K562 (cell line): ENCODE data around the gene PLEKHN1. TPM values are rescaled to one million over a fixed set of nuclear protein-coding genes. Genes with fewer than 3 reads are reported as not detected.

Experiments used
- ATAC-seq: fragments of 200-7000 bp; cut with Tn5 transposase; 3 replicates; pipeline ENCODE4 v1.9.1; 2020; ENCODE audit warnings: moderate library complexity
- BruUV-seq: library from RNA; stranded (reverse); fragments of 400-500 nt; replicated peaks from 2 replicates; lab custom pipeline; 2021; lab: Mats Ljungman, UMichigan
- CTCF ChIA-PET: fragments of 300-600 bp; formaldehyde crosslinking; extraction: SDS; loops from one replicate; lab custom pipeline; 2021; ENCODE audit warnings: low intra/inter-chr PET ratio; lab: Yijun Ruan, JAX
- POLR2A ChIA-PET: fragments of 300-600, 350-650 bp; sonication (Branson Sonifier 250); formaldehyde crosslinking; extraction: SDS; loops from one replicate; lab custom pipeline; 2021; ENCODE audit warnings: antibody characterized with exemption, inconsistent platforms; lab: Yijun Ruan, JAX
- DNase-seq, 4 experiments: peaks; one replicate each; pipeline versions ENCODE4 v3.0.0 to v3.0.0-alpha.2; 2011 to 2018; ENCODE audit warnings: low spot score in 3 of 4, mixed read lengths in 3 of 4; ENCODE audit errors: extremely low read depth in 1 of 4
- FAIRE-seq: peaks from 2 replicates; lab custom pipeline; 2011; peaks lifted over from hg19 to GRCh38; lab: Jason Lieb, UNC
- H2AFZ ChIP-seq: 2 replicates; pipeline ENCODE4 v1.6.0; 2011; ENCODE audit warnings: low read depth, low read length, control low read depth, inconsistent platforms
- H3K27ac ChIP-seq: fragments of 200-600 bp; 3 replicates; pipeline ENCODE4 v1.8.0; 2011; ENCODE audit warnings: low read depth, mild to moderate bottlenecking, control low read depth, inconsistent platforms, low read length, moderate library complexity, mixed read lengths; ENCODE audit errors: extremely low read depth
- H3K27me3 ChIP-seq, 2 experiments: fragments of 300-600 bp in 1 of 2; 2 replicates in 1 of 2; 3 replicates in 1 of 2; pipeline versions ENCODE4 v1.6.0 to v1.8.0; 2011; ENCODE audit warnings: inconsistent platforms in 2 of 2, low read length in 2 of 2, mild to moderate bottlenecking in 1 of 2, mixed read lengths in 1 of 2, moderate library complexity in 1 of 2; ENCODE audit not compliant: control insufficient read depth in 2 of 2, insufficient read depth in 2 of 2
- H3K36me3 ChIP-seq: fragments of 300-600 bp; 3 replicates; pipeline ENCODE4 v1.8.0; 2011; ENCODE audit warnings: mild to moderate bottlenecking, low read length, inconsistent platforms; ENCODE audit not compliant: control insufficient read depth, insufficient read depth
- H3K4me1 ChIP-seq, 2 experiments: fragments of 200-600 bp in 1 of 2; replicated peaks in 1 of 2; 2 replicates in 1 of 2; 3 replicates in 1 of 2; pipeline versions ENCODE4 v1.5.1 to v1.8.0; 2011; ENCODE audit warnings: inconsistent platforms in 2 of 2, low read length in 2 of 2, mild to moderate bottlenecking in 1 of 2, mixed read lengths in 1 of 2, moderate library complexity in 1 of 2; ENCODE audit not compliant: control insufficient read depth in 2 of 2, insufficient read depth in 2 of 2
- H3K4me2 ChIP-seq: 2 replicates; pipeline ENCODE4 v1.6.1; 2011; ENCODE audit warnings: low read length, control low read depth, inconsistent platforms, mixed read lengths; ENCODE audit not compliant: insufficient read depth
- H3K4me3 ChIP-seq: fragments of 200-600 bp; sonication (generic), shearing (Covaris generic); 2 replicates; pipeline ENCODE4 v1.5.1; 2016; ENCODE audit warnings: control low read depth, inconsistent platforms
- H3K79me2 ChIP-seq: fragments of 200-600 bp; 3 replicates; pipeline ENCODE4 v1.8.0; 2011; ENCODE audit warnings: low read length, inconsistent platforms; ENCODE audit not compliant: control insufficient read depth, insufficient read depth
- H3K9ac ChIP-seq, 2 experiments: 2 replicates each; pipeline versions ENCODE4 v1.6.0 to v1.6.1; 2011; ENCODE audit warnings: low read depth in 2 of 2, low read length in 2 of 2, control low read depth in 1 of 2, inconsistent platforms in 1 of 2, mild to moderate bottlenecking in 1 of 2, mixed read lengths in 1 of 2; ENCODE audit not compliant: insufficient read depth in 1 of 2
- H3K9me1 ChIP-seq: one replicate; pipeline ENCODE4 v1.6.0; 2011; ENCODE audit warnings: inconsistent platforms, mild to moderate bottlenecking, low read length, moderate library complexity; ENCODE audit not compliant: control insufficient read depth, insufficient read depth
- H3K9me3 ChIP-seq: replicated peaks from 2 replicates; pipeline ENCODE4 v1.5.1; 2011; ENCODE audit warnings: low read depth, low read length, inconsistent platforms; ENCODE audit not compliant: control insufficient read depth, insufficient read depth
- H4K20me1 ChIP-seq: replicated peaks from 2 replicates; pipeline ENCODE4 v1.6.1; 2011; ENCODE audit warnings: low read length, inconsistent platforms, mixed read lengths; ENCODE audit not compliant: control insufficient read depth, insufficient read depth
- CHCHD3 ChIP-seq: fragments of 250-450 bp; sonication (Bioruptor Pico); IDR thresholded peaks from 2 replicates; pipeline ENCODE4 v2.1.2; 2022; ENCODE audit warnings: mild to moderate bottlenecking
- E2F3 ChIP-seq: fragments of 250-450 bp; sonication (Bioruptor Pico); IDR thresholded peaks from 2 replicates; pipeline ENCODE4 v1.4.0; 2020; ENCODE audit warnings: mild to moderate bottlenecking
- E2F6 ChIP-seq, 2 experiments: IDR thresholded peaks; 2 replicates each; pipeline ENCODE4 v1.6.1; 2011; ENCODE audit warnings: borderline replicate concordance in 1 of 2, control low read depth in 1 of 2, low read depth in 1 of 2, low read length in 1 of 2, mild to moderate bottlenecking in 1 of 2, mixed read lengths in 1 of 2, moderate library complexity in 1 of 2; ENCODE audit not compliant: insufficient read depth in 1 of 2, insufficient read length in 1 of 2, poor library complexity in 1 of 2, severe bottlenecking in 1 of 2; ENCODE audit errors: extremely low read depth in 1 of 2
- FOXJ2 ChIP-seq: fragments of 200-800 bp; sonication (Bioruptor generic); IDR thresholded peaks from 2 replicates; pipeline ENCODE4 v1.6.1; 2016; ENCODE audit warnings: missing genetic modification characterization, missing compliant biosample characterization
- HOMEZ ChIP-seq: fragments of 250-450 bp; sonication (Bioruptor Pico); IDR thresholded peaks from 2 replicates; pipeline ENCODE4 v1.4.0; 2020; ENCODE audit warnings: mild to moderate bottlenecking, moderate library complexity
- PCBP2 ChIP-seq: fragments of 200-400 bp; formaldehyde crosslinking; IDR thresholded peaks from 2 replicates; pipeline ENCODE4 v1.6.1; 2018; ENCODE audit warnings: low read length, low read depth, mild to moderate bottlenecking, moderate library complexity; ENCODE audit not compliant: poor library complexity, severe bottlenecking
- POLR2A ChIP-seq: fragments of 450-650 bp; conservative IDR thresholded peaks from 2 replicates; pipeline ENCODE4 v1.6.1; 2016
- SRSF9 ChIP-seq: fragments of 200-400 bp; formaldehyde crosslinking; IDR thresholded peaks from 2 replicates; pipeline ENCODE4 v1.6.1; 2017; ENCODE audit warnings: low read depth, low read length, borderline replicate concordance
- ZBTB2 ChIP-seq: fragments of 450-650 bp; IDR thresholded peaks from 2 replicates; pipeline ENCODE4 v1.6.1; 2016; ENCODE audit warnings: antibody characterized with exemption
- ZNF224 ChIP-seq: sonication (generic); formaldehyde crosslinking; IDR thresholded peaks from 2 replicates; pipeline ENCODE4 v1.8.0; 2022; ENCODE audit warnings: mild to moderate bottlenecking, missing genetic modification reagents
- ZNF561 ChIP-seq: fragments of 450-650 bp; formaldehyde crosslinking; conservative IDR thresholded peaks from 2 replicates; pipeline ENCODE4 v1.4.0; 2020; ENCODE audit warnings: mild to moderate bottlenecking, moderate library complexity
- WGBS: fragments of 100-300 bp; shearing (Covaris generic); methylation state at CpG from one replicate; pipeline ENCODE4 v1.1.6; 2016; ENCODE audit warnings: low coverage, mixed read lengths; ENCODE audit not compliant: insufficient coverage; ENCODE audit errors: missing lambda C conversion rate; 5-methylcytosine and 5-hydroxymethylcytosine counted together
- in situ Hi-C: fragments of 300-500 bp; cut with MboI; formaldehyde crosslinking; loops from 4 replicates; pipeline ENCODE4 v1.15.0; 2018; ENCODE audit warnings: inconsistent platforms, mixed read lengths
- intact Hi-C: fragments of 100-400 bp; cut with micrococcal nuclease; formaldehyde crosslinking; loops from 2 replicates; pipeline ENCODE4 v1.14.2; 2022
- polyA plus RNA-seq, 8 experiments: library from polyadenylated mRNA; depleted of rRNA in 4 of 8; stranded (reverse) in 5 of 8; unstranded in 3 of 8; fragments of >200 nt; fragmentation: Nextera tagmentation in 2 of 8; fragmentation: Illumina TruSeq in 1 of 8; extraction: Ambion mirVana in 2 of 8; extraction: Trizol in 1 of 8; gene quantifications; 2 replicates each; pipeline versions ENCODE4 v1.2.1 to v1.2.3, GENCODE V29; 2011 to 2014; ENCODE audit warnings: inconsistent platforms in 1 of 8, missing spikeins in 1 of 8
- total RNA-seq, 7 experiments: library from RNA; depleted of rRNA in 6 of 7; stranded (reverse); fragments of >200 nt in 6 of 7; fragmentation: Illumina TruSeq in 2 of 7; extraction: Trizol in 2 of 7; gene quantifications; 2 replicates each; pipeline versions ENCODE4 v1.2.1 to v1.2.3, GENCODE V29; 2011 to 2021; ENCODE audit warnings: low replicate concordance in 1 of 7
- TF ChIP-seq, protein P1 (sequence below): fragments of 450-650 bp; formaldehyde crosslinking; IDR thresholded peaks from 2 replicates; pipeline ENCODE4 v1.4.0; 2022; ENCODE audit warnings: mild to moderate bottlenecking, moderate library complexity

The PLEKHN1 gene
- total and polyA plus RNA-seq, 9 of the 15 experiments (the other 6 are each of a cell fraction or from before 2014, with no cell fraction given) = 0.07 to 1.5 (median 0.13) TPM; not detected in 2

DNA sequence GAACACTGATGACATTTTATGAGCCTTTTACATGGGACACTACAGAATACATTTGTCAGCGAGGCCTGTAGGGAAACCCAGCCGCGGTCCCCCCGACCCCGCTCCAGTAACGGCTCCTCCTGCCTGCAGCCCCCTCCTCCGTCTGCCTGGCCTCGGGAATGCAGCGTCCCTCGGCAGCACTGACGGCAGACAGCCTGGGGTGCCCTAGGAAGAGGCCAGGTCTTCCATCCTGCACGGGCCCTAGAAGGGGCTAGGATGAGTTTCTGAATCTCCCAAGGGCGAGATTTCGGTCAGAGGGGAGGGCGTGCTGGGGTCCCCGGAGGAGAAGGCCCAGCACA lies 34.1 kb upstream of the PLEKHN1 start:
- no peak for TF ChIP-seq FOXJ2 (tag)
- no peak for TF ChIP-seq E2F6 (IDR thresholded peaks at IDR 0.05; ENCODE audit: borderline replicate concordance in 1 of 2, extremely low read depth in 1 of 2, insufficient read depth in 1 of 2, insufficient read length in 1 of 2, low read depth in 1 of 2, low read length in 1 of 2, poor library complexity in 1 of 2, severe bottlenecking in 1 of 2)
- no peak for TF ChIP-seq ZBTB2
- no peak for TF ChIP-seq ZNF224 (CRISPR knock-in tag)
- TF ChIP-seq PCBP2 = no peak
- TF ChIP-seq HOMEZ (CRISPR knock-in tag) = no peak
- no peak for TF ChIP-seq E2F3
- no peak for TF ChIP-seq POLR2A
- TF ChIP-seq SRSF9 = no peak
- TF ChIP-seq, protein P1, sequence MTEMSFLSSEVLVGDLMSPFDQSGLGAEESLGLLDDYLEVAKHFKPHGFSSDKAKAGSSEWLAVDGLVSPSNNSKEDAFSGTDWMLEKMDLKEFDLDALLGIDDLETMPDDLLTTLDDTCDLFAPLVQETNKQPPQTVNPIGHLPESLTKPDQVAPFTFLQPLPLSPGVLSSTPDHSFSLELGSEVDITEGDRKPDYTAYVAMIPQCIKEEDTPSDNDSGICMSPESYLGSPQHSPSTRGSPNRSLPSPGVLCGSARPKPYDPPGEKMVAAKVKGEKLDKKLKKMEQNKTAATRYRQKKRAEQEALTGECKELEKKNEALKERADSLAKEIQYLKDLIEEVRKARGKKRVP (CRISPR knock-in tag) = no peak
- TF ChIP-seq CHCHD3 (CRISPR knock-in tag) = no peak
- TF ChIP-seq ZNF561 (CRISPR knock-in tag) = no peak
- no peak for DNase-seq
- Histone ChIP-seq H3K9me3 (no peaks in the 10 kb centered on the region), H3K36me3 (no peaks in the 10 kb centered on the region), H2AFZ (no peak overlapping the region), H3K27me3 (peaks cover 31 to 77% of the 10 kb centered on the region in 2 experiments; a peak in 4 of 5 replicates), H3K9ac (no peak overlapping the region), H4K20me1 (peaks cover 25% of the 10 kb centered on the region), H3K9me1 (no peaks in the 10 kb centered on the region), H3K79me2 (no peaks in the 10 kb centered on the region), H3K4me1 (peaks cover 0 to 75% of the 10 kb centered on the region in 2 experiments; a peak in 4 of 5 replicates), H3K27ac (no peak overlapping the region), H3K4me2 (no peak overlapping the region), H3K4me3 (no peak overlapping the region)
- CTCF ChIA-PET = no interaction called here
- POLR2A ChIA-PET = interaction anchor here (0.5 to 1.7 kb wide), 4 partner anchors 7 to 20 kb away, joined by 3 to 5 read pairs (median 4); no protein-coding TSS in a partner anchor
- WGBS = 15% methylated on average over 16 of the region's 16 CpGs
- no TSS peak for BruUV-seq
- intact Hi-C loops = no loop called here
- ATAC-seq = no peak
- peak; percentile 55 for FAIRE-seq
- in situ Hi-C loops = no loop called here
